GM19240 (cell line): ENCODE data around the gene ZBTB44.
"Not testable (repeated sequence)": the region's sequence is repeated elsewhere in the genome, so short reads cannot be mapped to it uniquely, and the experiment has no call there.

ENCODE experiments used
- DNase-seq: peaks from one replicate; pipeline ENCODE4 v3.0.0; 2011; ENCODE audit warnings: low spot score; ENCODE audit not compliant: insufficient read length

The ZBTB44 gene

DNA sequence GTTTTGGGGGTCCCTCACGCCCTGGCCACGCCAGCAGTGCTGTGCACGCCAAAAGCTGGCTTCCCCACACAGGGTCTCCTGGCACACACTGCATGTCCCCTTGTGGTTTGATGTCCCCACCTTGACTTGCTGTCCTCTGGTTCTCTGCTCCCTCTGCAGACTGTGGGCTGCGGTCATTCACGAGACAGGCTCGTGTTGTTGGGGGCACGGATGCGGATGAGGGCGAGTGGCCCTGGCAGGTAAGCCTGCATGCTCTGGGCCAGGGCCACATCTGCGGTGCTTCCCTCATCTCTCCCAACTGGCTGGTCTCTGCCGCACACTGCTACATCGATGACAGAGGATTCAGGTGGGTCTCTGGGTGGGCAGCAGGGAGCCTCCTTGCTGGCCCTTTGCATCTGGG lies 114.9 kb downstream of the ZBTB44 start:
- no peak for DNase-seq

DNA sequence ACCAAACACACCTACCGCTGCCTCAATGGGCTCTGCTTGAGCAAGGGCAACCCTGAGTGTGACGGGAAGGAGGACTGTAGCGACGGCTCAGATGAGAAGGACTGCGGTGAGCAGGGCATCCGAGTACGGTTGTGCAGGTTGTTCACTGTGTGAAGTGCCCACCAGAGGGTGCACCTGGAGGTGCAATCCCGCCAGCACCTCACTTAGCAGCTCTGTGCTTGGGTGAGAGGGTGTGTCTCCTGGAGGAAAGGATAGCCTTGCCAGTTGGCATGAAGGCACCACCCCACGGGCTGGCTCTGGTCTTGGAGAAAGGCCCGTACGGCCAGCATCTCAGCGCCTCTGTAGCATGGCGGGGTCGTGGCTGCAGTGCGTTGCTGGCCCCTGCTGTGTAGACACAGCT lies 115.8 kb downstream of the ZBTB44 start:
- DNase-seq, result no peak

DNA sequence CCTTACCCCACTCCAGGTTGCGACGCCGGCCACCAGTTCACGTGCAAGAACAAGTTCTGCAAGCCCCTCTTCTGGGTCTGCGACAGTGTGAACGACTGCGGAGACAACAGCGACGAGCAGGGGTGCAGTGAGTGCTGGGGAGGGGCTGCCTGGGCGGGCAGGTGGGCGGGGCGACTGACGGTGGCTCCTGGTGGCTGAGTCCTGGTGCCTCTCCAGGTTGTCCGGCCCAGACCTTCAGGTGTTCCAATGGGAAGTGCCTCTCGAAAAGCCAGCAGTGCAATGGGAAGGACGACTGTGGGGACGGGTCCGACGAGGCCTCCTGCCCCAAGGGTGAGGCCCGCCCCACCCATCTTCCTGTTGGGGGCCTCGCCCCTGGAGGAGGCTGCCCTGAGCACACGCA lies 116.4 kb downstream of the ZBTB44 start:
- DNase-seq, result no peak

DNA sequence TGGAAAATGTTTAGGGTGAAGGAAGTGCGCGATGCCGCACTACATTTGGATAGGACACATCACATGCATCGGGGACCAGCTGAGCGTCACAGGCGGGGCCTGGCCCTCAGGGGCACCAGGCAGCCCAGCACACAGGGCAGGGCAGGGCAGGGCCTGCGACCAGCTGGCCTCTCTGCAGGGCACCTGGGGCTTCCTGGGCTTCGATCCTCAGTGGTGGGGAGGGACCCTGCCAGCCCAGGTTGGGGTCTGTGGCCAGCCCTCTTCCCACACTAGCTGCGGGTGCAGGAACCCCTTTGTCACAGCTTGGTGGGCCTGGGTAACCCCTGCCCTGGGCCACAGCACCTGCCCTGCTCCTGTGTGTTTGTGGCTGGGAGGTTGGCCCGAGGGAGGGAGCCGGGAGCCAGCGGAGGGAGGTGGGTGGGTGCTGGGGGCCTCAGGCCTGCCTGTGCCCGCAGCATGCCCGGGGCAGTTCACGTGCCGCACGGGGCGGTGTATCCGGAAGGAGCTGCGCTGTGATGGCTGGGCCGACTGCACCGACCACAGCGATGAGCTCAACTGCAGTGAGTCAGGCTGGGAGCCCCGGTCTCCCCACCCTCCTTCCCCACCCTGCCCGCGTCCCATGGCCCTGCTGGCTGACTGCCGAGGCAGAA lies 117.2 kb downstream of the ZBTB44 start:
- DNase-seq, result no peak

DNA sequence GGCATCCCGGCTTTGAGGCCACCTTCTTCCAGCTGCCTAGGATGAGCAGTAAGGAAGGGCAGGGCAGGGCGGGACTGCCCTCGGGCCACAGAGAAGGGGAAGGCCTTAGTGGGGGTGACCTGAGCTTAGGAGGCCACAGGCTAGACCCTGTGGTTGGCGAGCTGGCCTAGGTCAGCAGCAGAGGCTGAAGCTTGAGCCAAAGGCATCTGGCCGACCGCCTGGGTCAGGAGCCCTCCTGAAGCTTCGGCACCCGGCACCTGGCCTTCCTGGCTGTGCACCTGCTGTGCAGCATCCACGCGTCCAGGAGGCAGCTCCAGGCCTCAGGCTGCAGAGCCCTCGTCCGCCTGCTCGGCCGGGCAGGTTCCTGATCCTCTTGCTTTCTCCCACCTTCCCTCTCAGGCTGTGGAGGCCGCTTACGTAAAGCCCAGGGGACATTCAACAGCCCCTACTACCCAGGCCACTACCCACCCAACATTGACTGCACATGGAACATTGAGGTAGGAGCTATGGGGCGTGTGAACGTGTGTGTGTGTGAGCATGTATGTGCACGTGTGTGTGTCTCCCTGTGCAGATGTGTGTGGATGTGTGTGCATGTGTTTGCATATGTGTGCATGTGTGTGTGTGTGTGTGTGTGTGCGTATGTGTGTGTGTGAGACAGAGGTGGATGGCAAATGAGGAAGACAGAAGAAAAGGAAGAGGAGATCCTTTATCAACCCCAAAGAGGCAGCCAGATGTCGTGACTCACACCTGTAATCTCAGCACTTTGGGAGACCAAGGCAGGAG lies 120.3 kb downstream of the ZBTB44 start:
- DNase-seq, result no peak

DNA sequence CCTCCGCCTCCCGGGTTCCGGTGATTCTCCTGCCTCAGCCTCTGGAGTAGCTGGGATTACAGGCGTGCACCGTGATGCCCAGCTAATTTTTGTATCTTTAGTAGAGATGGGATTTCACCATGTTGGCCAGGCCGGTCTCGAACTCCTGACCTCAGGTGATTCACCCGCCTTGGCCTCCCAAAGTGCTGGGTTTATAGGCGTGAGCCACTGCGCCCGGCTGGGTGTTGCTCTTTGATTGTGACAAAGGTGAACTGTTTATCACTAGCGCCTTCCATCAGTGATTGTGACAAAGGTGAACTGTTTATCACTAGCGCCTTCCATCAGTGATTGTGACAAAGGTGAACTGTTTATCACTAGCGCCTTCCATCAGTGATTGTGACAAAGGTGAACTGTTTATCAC lies 121.2 kb downstream of the ZBTB44 start:
- DNase-seq, result not testable (repeated sequence)

DNA sequence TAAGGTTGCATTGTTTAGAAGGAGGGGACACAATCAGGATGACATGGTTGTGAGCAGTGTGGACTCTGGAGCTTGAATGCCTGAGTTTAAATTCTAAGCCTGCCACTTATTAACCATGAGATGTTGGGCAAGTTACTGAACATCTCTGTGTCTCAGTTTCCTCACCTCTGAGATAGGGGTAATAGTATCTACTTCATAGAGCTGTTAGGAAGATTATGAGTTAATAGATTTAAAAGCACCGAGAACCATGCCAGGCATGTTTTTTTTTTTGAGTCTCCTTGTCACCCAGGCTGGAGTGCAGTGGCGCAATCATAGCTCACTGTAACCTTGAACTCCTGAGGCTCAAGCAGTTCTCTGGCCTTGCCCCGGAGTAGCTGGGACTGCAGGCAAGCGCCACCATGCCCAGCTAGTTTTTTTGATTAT lies 121.9 kb downstream of the ZBTB44 start:
- DNase-seq, result no peak

DNA sequence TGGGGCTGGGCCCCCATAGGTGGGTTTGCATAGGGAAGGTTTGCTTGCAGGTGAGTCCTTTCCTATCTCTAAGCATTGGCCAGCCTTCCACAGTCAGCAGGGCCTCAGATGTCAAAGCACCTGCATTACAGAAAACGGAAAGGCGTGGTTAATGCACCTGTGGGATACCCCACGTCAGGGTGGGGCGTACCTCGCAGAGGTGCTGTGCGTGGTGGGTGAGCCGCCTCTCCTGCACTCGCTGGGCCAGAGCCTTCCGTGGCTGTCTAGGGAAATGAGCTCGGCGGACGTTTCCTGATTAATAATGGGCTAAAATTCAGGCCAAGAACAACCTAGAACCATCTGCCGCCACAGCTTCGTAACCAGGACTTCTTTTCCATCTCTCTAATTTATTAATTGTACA lies 122.8 kb downstream of the ZBTB44 start:
- DNase-seq, result no peak

DNA sequence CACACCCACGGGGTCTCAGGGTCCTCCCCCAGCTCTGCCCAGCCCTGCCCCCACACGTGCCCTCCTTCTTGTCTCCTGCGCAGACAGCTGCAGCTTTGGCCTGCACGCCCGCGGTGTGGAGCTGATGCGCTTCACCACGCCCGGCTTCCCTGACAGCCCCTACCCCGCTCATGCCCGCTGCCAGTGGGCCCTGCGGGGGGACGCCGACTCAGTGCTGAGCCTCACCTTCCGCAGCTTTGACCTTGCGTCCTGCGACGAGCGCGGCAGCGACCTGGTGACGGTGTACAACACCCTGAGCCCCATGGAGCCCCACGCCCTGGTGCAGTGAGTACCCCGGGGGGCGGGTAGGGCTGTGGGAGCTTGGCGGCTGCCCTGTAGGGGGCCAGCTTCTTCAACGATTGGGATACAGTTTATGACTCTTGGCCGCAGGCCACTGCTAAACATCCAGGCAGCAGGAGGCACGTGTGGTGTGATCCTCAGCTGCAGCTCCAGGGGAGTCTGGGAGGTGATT lies 124.3 kb downstream of the ZBTB44 start:
- no peak for DNase-seq

DNA sequence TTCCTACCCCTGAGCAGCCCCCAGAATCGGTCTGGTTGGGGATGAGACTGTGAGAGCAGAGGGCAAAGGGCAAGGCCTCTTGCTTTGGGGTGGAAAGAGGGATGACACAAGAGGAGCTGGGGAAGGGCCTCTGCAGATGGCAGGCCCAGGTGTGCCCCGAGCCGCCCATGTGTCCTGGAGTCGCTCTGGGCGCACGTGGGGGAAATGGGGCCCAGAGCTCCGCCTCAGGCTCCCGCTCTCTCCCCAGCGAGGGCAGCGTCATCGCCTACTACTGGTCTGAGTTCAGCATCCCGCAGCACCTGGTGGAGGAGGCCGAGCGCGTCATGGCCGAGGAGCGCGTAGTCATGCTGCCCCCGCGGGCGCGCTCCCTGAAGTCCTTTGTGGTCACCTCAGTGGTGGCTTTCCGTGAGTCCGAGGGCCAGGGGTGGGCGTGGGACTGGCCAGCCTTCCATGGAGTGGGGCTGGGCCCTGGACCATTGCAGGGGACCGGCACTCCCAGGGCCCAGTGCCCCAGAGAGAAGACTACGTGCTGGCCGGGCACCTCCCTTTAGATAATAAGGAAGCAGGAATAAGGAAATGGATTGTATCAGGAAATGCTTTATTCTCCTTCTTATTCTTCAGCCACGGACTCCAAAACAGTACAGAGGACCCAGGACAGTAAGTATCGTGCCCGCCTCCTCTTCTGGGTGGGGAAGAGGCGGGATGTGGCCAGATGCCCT lies 125.1 kb downstream of the ZBTB44 start:
- no peak for DNase-seq

DNA sequence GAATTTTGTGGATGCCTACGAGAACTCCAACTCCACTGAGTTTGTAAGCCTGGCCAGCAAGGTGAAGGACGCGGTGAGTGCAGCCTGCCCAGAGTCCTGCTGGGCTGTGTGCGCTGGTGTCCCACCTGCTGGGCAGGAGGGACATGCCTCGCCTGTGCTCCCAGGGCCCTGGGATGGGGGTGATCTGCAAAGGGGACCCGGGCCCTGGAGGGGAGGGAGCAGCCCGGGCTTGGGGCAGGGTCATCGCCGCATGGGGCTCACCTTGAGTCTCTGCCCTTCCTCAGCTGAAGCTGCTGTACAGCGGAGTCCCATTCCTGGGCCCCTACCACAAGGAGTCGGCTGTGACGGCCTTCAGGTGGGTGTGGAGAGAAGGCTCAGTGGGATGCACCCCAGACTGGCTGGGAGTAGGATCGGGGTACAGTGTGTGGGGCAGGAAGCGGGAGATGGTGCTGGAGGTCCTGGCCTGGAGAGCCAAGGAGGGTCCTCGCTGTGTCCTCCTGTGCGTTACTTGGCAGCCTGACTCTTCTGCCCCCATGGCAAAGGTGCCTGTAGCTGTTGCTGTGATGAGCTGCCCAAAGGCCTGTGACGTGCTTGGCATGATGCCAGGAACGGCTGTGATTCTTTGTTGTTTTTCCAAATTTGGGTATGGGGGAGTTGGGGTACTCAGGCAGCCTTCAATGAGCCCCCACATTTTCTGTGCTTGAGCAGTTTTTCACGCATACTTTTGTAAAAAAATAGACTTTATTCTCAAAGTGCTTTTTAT lies 126.0 kb downstream of the ZBTB44 start:
- DNase-seq, result no peak

DNA sequence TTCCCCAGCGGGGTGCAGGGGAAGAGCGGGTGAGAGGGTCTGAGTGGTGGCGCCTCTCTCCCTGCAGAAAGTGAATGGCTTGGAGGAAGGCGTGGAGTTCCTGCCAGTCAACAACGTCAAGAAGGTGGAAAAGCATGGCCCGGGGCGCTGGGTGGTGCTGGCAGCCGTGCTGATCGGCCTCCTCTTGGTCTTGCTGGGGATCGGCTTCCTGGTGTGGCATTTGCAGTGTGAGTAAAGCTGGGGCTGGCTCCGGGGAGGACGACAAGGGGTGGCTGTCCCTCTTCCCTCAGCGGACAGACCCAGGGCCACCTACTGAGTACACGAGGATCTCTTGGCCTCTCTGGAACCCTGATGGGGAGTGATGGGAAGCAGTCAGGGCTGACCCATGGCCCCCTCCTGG lies 126.7 kb downstream of the ZBTB44 start:
- DNase-seq, result no peak

DNA sequence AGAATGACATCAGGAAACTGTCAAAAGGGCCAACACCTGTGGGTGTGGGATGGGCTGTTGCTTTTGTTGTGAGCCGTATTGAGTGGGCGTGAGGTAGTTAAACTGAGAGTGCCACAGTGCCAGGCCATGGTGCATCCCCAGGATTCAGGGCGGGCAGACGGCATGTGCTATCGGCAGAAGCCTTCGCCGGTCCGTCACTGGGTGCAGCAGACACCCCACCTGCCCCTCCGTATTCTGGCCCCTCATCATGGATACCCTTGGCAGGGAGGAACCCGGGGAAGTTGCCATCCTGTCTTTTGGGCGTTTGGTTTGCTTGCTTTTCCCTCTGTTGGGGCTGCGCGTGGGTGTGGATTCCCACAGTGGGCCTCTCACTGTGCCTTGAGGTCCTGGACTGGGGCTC lies 127.6 kb downstream of the ZBTB44 start:
- DNase-seq, result no peak

DNA sequence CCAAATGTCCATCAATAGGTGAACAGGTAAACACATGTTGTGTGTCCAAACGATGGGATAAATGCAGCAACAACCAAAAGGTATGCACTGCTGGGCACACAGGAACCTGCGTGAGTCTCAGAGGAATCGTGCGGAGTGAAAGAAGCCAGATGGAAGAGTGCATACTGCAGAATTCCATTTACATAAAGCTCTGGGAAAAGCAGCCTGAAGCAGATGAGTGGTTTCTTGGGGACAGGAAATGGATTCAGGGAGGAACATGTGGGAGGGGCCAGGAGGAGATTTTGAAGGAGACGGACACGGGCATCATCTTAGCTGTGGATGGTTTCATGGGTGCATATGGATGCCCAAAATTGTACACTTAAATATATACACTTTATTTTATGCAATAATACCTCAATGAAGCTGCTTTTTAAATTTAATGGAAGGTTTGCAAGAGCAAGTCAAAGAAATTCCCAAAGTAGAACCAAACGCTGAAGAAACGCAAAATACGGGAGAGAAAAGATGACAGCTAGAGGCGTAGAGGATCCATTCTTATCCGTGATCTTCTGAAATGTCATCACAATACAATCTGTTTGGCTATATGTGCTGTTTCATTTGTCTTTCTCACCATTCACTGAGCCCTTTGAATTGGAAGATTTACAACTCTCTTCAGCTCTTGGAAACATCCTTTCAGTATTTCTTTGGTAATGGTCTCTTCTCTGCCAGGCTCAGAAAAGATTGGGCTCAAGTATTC lies 130.7 kb downstream of the ZBTB44 start:
- no peak for DNase-seq

DNA sequence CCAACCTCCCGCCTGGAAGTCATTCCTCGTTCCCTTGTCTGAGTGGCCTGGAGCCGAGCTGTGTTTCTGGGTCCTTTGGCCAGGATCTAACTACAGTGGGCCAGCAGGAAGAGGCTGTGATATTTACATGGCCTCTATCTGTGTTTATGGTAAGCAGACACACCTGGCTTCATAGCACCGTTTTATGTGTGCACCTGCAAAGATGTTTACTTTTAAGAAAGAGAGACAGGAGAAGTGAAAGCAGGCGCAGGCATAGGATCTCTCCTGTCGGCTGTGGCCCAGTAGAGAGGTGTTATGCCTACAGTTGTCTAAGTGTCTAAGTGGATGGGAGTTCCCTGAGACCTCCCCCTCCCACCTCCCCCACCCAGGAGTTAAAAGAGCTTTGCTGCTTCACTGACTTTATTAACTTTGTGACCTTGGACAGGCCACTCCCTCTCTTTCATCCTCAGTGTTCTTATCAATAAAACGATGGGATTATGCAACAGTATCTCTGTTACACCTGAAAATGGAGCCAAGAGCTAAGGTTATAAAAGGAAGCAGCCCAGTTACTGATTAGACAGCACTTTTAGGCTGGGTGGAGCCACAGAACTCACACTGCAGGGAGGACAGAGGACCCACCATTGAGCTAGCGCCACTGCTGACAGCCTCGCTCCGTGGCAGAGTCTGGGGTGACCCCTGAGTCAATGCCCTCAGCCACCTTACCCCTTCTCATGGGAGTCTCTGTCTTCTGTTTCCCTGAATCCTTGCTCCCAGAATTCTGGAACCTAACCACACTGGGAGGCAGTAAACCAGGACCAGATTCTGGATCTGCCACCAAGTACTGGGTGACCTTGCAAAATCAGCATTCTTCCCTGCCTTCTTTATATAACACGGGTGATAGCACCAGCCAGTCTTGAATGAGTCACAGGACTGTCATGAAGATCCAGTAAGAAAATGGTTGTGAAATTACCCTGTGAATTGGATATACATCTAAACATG lies 133.1 kb downstream of the ZBTB44 start:
- no peak for DNase-seq

DNA sequence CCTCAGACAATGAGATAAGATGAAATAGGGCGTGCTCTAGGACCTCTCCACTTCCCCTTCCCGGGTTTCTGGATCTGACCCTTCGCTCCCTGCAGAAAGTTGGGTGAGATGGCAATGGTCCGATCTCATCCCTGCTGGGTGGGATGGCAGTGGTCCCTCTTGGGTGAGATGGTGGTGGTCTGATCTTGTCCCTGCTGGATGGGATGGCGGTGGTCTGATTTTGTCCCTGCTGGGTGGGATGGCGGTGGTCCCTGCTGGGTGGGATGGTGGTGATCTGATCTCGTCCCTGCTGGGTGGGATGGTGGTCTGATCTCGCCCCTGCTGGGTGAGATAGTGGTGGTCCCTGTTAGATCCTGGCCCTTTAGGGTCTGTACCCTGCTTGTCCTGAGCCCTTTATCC lies 133.8 kb downstream of the ZBTB44 start:
- no peak for DNase-seq

DNA sequence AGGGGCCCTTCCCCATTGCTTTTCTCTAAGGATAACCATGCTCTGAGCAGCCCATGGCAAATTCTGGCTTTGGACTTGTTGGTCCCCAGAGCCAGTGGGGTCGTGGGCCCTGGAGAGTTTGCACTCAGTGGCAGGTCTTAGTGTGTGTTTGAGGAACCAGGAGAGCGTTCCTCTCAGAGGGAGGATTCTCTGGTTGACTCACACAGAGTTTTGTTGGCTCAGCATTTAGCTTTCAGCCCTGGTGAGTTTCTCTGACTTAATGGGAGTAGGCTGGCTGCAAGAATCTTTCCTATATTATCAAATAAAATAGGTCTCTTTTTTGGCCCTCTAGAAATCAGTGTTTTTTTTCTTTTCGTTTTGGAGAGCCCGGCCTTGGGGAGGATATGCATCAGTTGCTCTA lies 134.2 kb downstream of the ZBTB44 start:
- no peak for DNase-seq

DNA sequence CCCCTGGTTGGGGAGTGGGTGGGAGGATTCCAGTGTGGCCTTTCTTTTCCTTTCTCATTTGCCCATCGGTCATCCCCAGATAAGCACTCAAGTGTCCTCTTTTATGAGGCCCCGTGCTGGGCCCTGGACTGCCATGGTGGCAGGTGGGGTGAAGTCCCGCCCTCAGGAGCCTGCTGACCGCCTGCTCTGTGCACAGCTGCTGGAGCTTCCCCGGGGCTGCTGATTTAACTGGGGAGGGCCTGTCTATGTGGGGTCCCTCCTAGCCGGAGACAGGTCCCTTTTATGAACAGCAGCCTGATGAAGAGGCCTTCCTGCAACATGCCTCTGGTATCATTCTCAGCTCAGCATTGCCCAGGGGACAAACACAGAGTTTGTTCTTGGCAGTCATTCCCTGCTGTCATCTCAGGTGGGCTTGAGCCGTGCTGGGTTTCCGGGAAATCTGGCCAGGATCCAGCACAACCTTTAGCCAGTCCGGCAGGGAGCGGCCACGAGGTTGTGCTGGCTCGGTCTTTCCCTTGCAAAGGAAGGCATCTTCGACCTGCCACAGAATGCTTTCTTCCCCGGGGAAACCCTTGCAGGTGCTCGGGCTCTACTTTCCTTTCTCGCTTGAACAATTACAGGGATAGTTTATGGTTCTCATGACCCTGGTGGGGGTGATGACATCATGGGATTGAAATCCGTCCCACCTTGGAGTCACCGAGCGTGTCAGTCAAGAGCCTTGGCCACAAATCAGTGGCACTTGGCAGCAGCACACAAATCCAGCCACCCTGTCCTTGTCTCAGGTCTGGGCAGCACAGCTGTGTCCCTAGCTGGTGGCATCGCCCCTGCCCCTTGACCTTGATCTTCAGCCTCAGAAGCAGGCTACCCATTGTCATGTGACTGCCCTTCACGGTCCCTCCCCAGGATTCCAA lies 135.1 kb downstream of the ZBTB44 start:
- no peak for DNase-seq
